ENCODE measurements around the gene HES1. TPM values are rescaled to one million over a fixed set of nuclear protein-coding genes. Genes with fewer than 3 reads are reported as not detected.
"Not testable (repeated sequence)": the region's sequence is repeated elsewhere in the genome, so short reads cannot be mapped to it uniquely, and the experiment has no call there.

Gene HES1
- total and polyA plus RNA-seq, 2 experiments from 2014 or later, result 10.3 to 13.8 TPM

- H3K9ac ChIP-seq, result peak overlapping the region; percentile 4; the same call in 1 of the 2 replicates
- in situ Hi-C loops (cut with MboI), result no loop called here
- no peaks in the 10 kb centered on the region for H3K79me2 ChIP-seq (ENCODE audit: insufficient read depth)
- WGBS, 2 experiments (ENCODE audit: low coverage in 1 of 2, low lambda C conversion rate in 2 of 2, missing lambda C conversion rate in 2 of 2), result 9 to 10% methylated on average over 2 of the region's 2 CpGs
- peak overlapping the region; percentile 41 for H3K27ac ChIP-seq
- no peak overlapping the region for H3K4me3 ChIP-seq
- DNase-seq, result peak; percentile 88
- no peaks in the 10 kb centered on the region for H3K27me3 ChIP-seq (replicated peaks; ENCODE audit: insufficient read depth)
- TF ChIP-seq EZH2 (IDR thresholded peaks at IDR 0.05; ENCODE audit: insufficient read depth, poor library complexity, severe bottlenecking) (no peak), EZH2phosphoT487 (IDR thresholded peaks at IDR 0.05; ENCODE audit: insufficient read depth, low read depth) (no peak)
- no peaks in the 10 kb centered on the region for H3K36me3 ChIP-seq (ENCODE audit: low read depth)
- no peaks in the 10 kb centered on the region for H4K20me1 ChIP-seq (ENCODE audit: insufficient read depth)
- no peaks in the 10 kb centered on the region for H3K9me2 ChIP-seq (ENCODE audit: insufficient read depth)
- H3K4me1 ChIP-seq (ENCODE audit: insufficient read depth), result peaks cover 24% of the 10 kb centered on the region
- H3F3A ChIP-seq (ENCODE audit: insufficient read depth), result peaks cover 17% of the 10 kb centered on the region; the same call in 1 of the 2 replicates
- peak overlapping the region; percentile 44; the same call in 1 of the 2 replicates for H2AFZ ChIP-seq
- H3K9me3 ChIP-seq (ENCODE audit: low read depth), result no peaks in the 10 kb centered on the region
- no peak overlapping the region for H3K4me2 ChIP-seq (ENCODE audit: unreplicated experiment)
Observed at GRCh38 chr3:194091141-194091540, 44.8 kb upstream of the HES1 start.

DNA sequence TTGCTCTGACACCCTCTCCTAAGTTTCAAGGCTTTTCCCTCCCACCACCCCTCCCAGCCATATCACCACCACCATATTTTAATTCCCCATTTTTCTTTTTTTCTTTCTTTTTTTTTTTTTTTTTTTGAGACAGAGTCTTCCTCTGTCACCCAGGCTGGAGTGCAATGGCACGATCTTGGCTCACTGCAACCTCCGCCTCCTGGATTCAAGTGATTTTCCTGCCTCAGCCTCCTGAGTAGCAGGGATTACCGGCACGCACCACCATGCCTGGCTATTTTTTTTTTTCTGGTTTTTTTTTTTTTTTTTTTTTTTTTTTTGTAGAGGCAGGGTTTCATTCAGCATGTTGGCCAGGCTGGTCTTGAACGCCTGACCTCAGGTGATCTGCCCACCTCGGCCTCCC is 44.1 kb upstream of the HES1 start:
- peaks cover 17% of the 10 kb centered on the region; the same call in 1 of the 2 replicates for H3F3A ChIP-seq (ENCODE audit: insufficient read depth)
- H4K20me1 ChIP-seq (ENCODE audit: insufficient read depth); DNase-seq; H3K79me2 ChIP-seq (ENCODE audit: insufficient read depth); H3K27me3 ChIP-seq (replicated peaks; ENCODE audit: insufficient read depth); H3K4me2 ChIP-seq (ENCODE audit: unreplicated experiment); H3K9ac ChIP-seq; H3K9me3 ChIP-seq (ENCODE audit: low read depth); H3K27ac ChIP-seq; in situ Hi-C loops (cut with MboI); H2AFZ ChIP-seq; H3K36me3 ChIP-seq (ENCODE audit: low read depth); H3K4me3 ChIP-seq; H3K9me2 ChIP-seq (ENCODE audit: insufficient read depth): not testable (repeated sequence)
- 93 to 98% methylated on average over 5 to 6 of the region's 6 CpGs for WGBS, 2 experiments (ENCODE audit: low coverage in 1 of 2, low lambda C conversion rate in 2 of 2, missing lambda C conversion rate in 2 of 2)
- H3K4me1 ChIP-seq (ENCODE audit: insufficient read depth), result peaks cover 24% of the 10 kb centered on the region

DNA sequence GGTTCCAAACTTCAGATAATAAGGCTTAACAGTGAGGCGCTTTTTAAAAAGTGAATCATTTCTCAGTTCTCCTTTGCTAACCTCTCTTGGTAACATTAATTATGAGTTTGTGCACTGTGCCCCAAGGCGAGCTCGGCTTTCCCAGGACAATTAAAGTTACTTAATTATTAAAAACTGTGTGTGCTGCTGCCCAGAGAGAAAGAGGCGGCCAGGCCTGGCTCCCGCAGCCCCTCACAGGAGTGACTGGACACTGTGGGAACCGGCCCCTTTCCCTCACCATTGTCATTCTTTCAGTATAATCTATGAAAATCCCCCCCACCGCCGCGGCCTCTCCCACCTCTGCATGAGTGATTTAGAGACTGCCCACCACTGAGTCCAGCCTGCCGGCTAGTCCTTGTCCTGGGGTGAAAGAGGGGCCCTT is 43.1 kb upstream of the HES1 start:
- peaks cover 17% of the 10 kb centered on the region; the same call in 1 of the 2 replicates for H3F3A ChIP-seq (ENCODE audit: insufficient read depth)
- H3K27ac ChIP-seq, result no peak overlapping the region
- H3K9me3 ChIP-seq (ENCODE audit: low read depth), result no peaks in the 10 kb centered on the region
- no peak overlapping the region for H2AFZ ChIP-seq
- H3K36me3 ChIP-seq (ENCODE audit: low read depth), result no peaks in the 10 kb centered on the region
- TF ChIP-seq EZH2phosphoT487 (IDR thresholded peaks at IDR 0.05; ENCODE audit: insufficient read depth, low read depth), result no peak
- no peak for TF ChIP-seq EZH2 (IDR thresholded peaks at IDR 0.05; ENCODE audit: insufficient read depth, poor library complexity, severe bottlenecking)
- no peaks in the 10 kb centered on the region for H3K9me2 ChIP-seq (ENCODE audit: insufficient read depth)
- H3K4me3 ChIP-seq, result no peak overlapping the region
- H4K20me1 ChIP-seq (ENCODE audit: insufficient read depth), result no peaks in the 10 kb centered on the region
- H3K4me2 ChIP-seq (ENCODE audit: unreplicated experiment), result no peak overlapping the region
- DNase-seq, result no peak
- no peaks in the 10 kb centered on the region for H3K27me3 ChIP-seq (replicated peaks; ENCODE audit: insufficient read depth)
- 95 to 100% methylated on average over 10 of the region's 10 CpGs for WGBS, 2 experiments (ENCODE audit: low coverage in 1 of 2, low lambda C conversion rate in 2 of 2, missing lambda C conversion rate in 2 of 2)
- H3K79me2 ChIP-seq (ENCODE audit: insufficient read depth), result no peaks in the 10 kb centered on the region
- in situ Hi-C loops (cut with MboI), result no loop called here
- H3K4me1 ChIP-seq (ENCODE audit: insufficient read depth), result peaks cover 25% of the 10 kb centered on the region
- H3K9ac ChIP-seq, result no peak overlapping the region

GRCh38 chr3:194093842-194094241 is 42.1 kb upstream of the HES1 start:
- in situ Hi-C loops (cut with MboI), result no loop called here
- H3K4me2 ChIP-seq (ENCODE audit: unreplicated experiment), result no peak overlapping the region
- H3K9me3 ChIP-seq (ENCODE audit: low read depth), result no peaks in the 10 kb centered on the region
- no peak overlapping the region for H2AFZ ChIP-seq
- no peak overlapping the region for H3K9ac ChIP-seq
- no peak overlapping the region for H3K27ac ChIP-seq
- H3F3A ChIP-seq (ENCODE audit: insufficient read depth), result peaks cover 17% of the 10 kb centered on the region; the same call in 1 of the 2 replicates
- no peaks in the 10 kb centered on the region for H4K20me1 ChIP-seq (ENCODE audit: insufficient read depth)
- H3K4me1 ChIP-seq (ENCODE audit: insufficient read depth), result peaks cover 24% of the 10 kb centered on the region
- 97 to 98% methylated on average over 8 of the region's 8 CpGs for WGBS, 2 experiments (ENCODE audit: low coverage in 1 of 2, low lambda C conversion rate in 2 of 2, missing lambda C conversion rate in 2 of 2)
- TF ChIP-seq EZH2phosphoT487 (IDR thresholded peaks at IDR 0.05; ENCODE audit: insufficient read depth, low read depth) (no peak), EZH2 (IDR thresholded peaks at IDR 0.05; ENCODE audit: insufficient read depth, poor library complexity, severe bottlenecking) (no peak)
- H3K9me2 ChIP-seq (ENCODE audit: insufficient read depth), result no peaks in the 10 kb centered on the region
- no peaks in the 10 kb centered on the region for H3K79me2 ChIP-seq (ENCODE audit: insufficient read depth)
- no peaks in the 10 kb centered on the region for H3K27me3 ChIP-seq (replicated peaks; ENCODE audit: insufficient read depth)
- H3K36me3 ChIP-seq (ENCODE audit: low read depth), result no peaks in the 10 kb centered on the region
- no peak overlapping the region for H3K4me3 ChIP-seq
- no peak for DNase-seq

- Histone ChIP-seq H3K4me1 (ENCODE audit: insufficient read depth) (peaks cover 12% of the 10 kb centered on the region), H3K79me2 (ENCODE audit: insufficient read depth) (no peaks in the 10 kb centered on the region), H4K20me1 (ENCODE audit: insufficient read depth) (no peaks in the 10 kb centered on the region), H3K4me2 (ENCODE audit: unreplicated experiment) (no peak overlapping the region), H3K36me3 (ENCODE audit: low read depth) (no peaks in the 10 kb centered on the region), H3K4me3 (no peak overlapping the region), H3F3A (ENCODE audit: insufficient read depth) (peaks cover 10% of the 10 kb centered on the region; the same call in 1 of the 2 replicates), H3K9ac (no peak overlapping the region), H3K9me3 (ENCODE audit: low read depth) (no peaks in the 10 kb centered on the region), H3K27ac (no peak overlapping the region), H2AFZ (no peak overlapping the region), H3K9me2 (ENCODE audit: insufficient read depth) (no peaks in the 10 kb centered on the region), H3K27me3 (replicated peaks; ENCODE audit: insufficient read depth) (peaks cover 8% of the 10 kb centered on the region; the same call in 1 of the 2 replicates)
- in situ Hi-C loops (cut with MboI), result no loop called here
- 57 to 79% methylated on average over 4 of the region's 4 CpGs for WGBS, 2 experiments (ENCODE audit: low coverage in 1 of 2, low lambda C conversion rate in 2 of 2, missing lambda C conversion rate in 2 of 2)
- TF ChIP-seq EZH2 (IDR thresholded peaks at IDR 0.05; ENCODE audit: insufficient read depth, poor library complexity, severe bottlenecking), result no peak
- no peak for TF ChIP-seq EZH2phosphoT487 (IDR thresholded peaks at IDR 0.05; ENCODE audit: insufficient read depth, low read depth)
- DNase-seq, result no peak
Observed at GRCh38 chr3:194095464-194095863, 40.5 kb upstream of the HES1 start.

Measured in GM23248 (cell line).